Omental fat pad (tissue), 4 donors: Measurements from ENCODE around the gene ZNF91. TPM values are rescaled to one million over a fixed set of nuclear protein-coding genes. Genes with fewer than 3 reads are reported as not detected.
"Not testable (repeated sequence)": the region's sequence is repeated elsewhere in the genome, so short reads cannot be mapped to it uniquely, and the experiment has no call there.

Source experiments
- ATAC-seq: fragments of 150-250 bp; one replicate; pipeline ENCODE4 v1.9.1; 2016; ENCODE audit warnings: mild to moderate bottlenecking, moderate library complexity; ENCODE audit not compliant: low FRiP score
- DNase-seq: peaks from one replicate; pipeline ENCODE4 v3.0.0-alpha.2; 2019; ENCODE audit warnings: low spot score
- CTCF ChIP-seq, 3 donors: fragments of 450-650 bp; IDR thresholded peaks; one replicate each; pipeline ENCODE4 v1.5.1; 2016 to 2017; ENCODE audit warnings: antibody characterized with exemption in 3 of 3, mild to moderate bottlenecking in 3 of 3, moderate library complexity in 2 of 3
- total RNA-seq, 4 donors: library from RNA; depleted of rRNA; stranded (reverse); fragments of >200 nt; gene quantifications; one replicate each; pipeline ENCODE4 v1.1.0, GENCODE V29; 2016

Gene ZNF91
- total RNA-seq, 4 donors from 2014 or later = 51.3 to 78.2 (median 65.4) TPM

GRCh38 chr19:23399443-23399842 lies 4.2 kb upstream of the ZNF91 start:
- no peak for TF ChIP-seq CTCF (IDR thresholded peaks at IDR 0.05)
- no peak for ATAC-seq
- no peak for DNase-seq

GRCh38 chr19:23395722-23396117 lies 449 bp upstream of the ZNF91 start:
- not testable (repeated sequence) for ATAC-seq, DNase-seq

- no peak for TF ChIP-seq CTCF (IDR thresholded peaks at IDR 0.05)
- DNase-seq = no peak
- no peak for ATAC-seq
These were observed 760 bp downstream of the ZNF91 start for GRCh38 chr19:23394511-23394910.

GRCh38 chr19:23393121-23393520 lies 2.1 kb downstream of the ZNF91 start:
- TF ChIP-seq CTCF (IDR thresholded peaks at IDR 0.05) = no peak
- DNase-seq = no peak
- ATAC-seq = no peak

- DNase-seq = no peak
- TF ChIP-seq CTCF (IDR thresholded peaks at IDR 0.05) = no peak
- ATAC-seq = no peak
These were observed 4.0 kb downstream of the ZNF91 start for GRCh38 chr19:23391236-23391635.

GRCh38 chr19:23385404-23385803 lies 9.9 kb downstream of the ZNF91 start:
- TF ChIP-seq CTCF (IDR thresholded peaks at IDR 0.05) = no peak
- ATAC-seq (no peak), DNase-seq (no peak)

- no peak for TF ChIP-seq CTCF (IDR thresholded peaks at IDR 0.05)
- no peak for DNase-seq
- no peak for ATAC-seq
These were observed 10.4 kb downstream of the ZNF91 start for GRCh38 chr19:23384858-23385257.

- no peak for TF ChIP-seq CTCF (IDR thresholded peaks at IDR 0.05)
- ATAC-seq (no peak), DNase-seq (no peak)
These were observed 11.1 kb downstream of the ZNF91 start for GRCh38 chr19:23384166-23384565.
